Mammary epithelial cell (primary cell): ENCODE results near the gene SLC1A4.

Experiments
- EZH2 ChIP-seq: IDR thresholded peaks from 2 replicates; pipeline ENCODE4 v1.6.1; 2012; ENCODE audit warnings: low read length, inconsistent platforms, borderline replicate concordance
- TF ChIP-seq, protein P1 (sequence below), 2 donors: IDR thresholded peaks in 1 of 2; conservative IDR thresholded peaks in 1 of 2; 2 replicates each; pipeline ENCODE4 v1.5.1; 2011 to 2012; ENCODE audit warnings: inconsistent platforms in 2 of 2, low read length in 2 of 2, mild to moderate bottlenecking in 2 of 2, control low read depth in 1 of 2, low read depth in 1 of 2; ENCODE audit not compliant: insufficient read depth in 1 of 2; ENCODE audit errors: extremely low read depth in 1 of 2

- TF ChIP-seq, protein P1, sequence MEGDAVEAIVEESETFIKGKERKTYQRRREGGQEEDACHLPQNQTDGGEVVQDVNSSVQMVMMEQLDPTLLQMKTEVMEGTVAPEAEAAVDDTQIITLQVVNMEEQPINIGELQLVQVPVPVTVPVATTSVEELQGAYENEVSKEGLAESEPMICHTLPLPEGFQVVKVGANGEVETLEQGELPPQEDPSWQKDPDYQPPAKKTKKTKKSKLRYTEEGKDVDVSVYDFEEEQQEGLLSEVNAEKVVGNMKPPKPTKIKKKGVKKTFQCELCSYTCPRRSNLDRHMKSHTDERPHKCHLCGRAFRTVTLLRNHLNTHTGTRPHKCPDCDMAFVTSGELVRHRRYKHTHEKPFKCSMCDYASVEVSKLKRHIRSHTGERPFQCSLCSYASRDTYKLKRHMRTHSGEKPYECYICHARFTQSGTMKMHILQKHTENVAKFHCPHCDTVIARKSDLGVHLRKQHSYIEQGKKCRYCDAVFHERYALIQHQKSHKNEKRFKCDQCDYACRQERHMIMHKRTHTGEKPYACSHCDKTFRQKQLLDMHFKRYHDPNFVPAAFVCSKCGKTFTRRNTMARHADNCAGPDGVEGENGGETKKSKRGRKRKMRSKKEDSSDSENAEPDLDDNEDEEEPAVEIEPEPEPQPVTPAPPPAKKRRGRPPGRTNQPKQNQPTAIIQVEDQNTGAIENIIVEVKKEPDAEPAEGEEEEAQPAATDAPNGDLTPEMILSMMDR (conservative IDR thresholded peaks at IDR 0.05 in 1 of 2, IDR thresholded peaks at IDR 0.05 in 1 of 2; ENCODE audit: extremely low read depth in 1 of 2, insufficient read depth in 1 of 2, low read depth in 1 of 2, low read length in 2 of 2) = no peak
- no peak for TF ChIP-seq EZH2
Observed at GRCh38 chr2:65037178-65037577, 48.0 kb downstream of the SLC1A4 start.
